ENCODE results near the gene FSTL4.

FSTL4 gene

GRCh38 chr5:133205204-133205603, 407.1 kb downstream of the FSTL4 start:
- FAIRE-seq (no peak), DNase-seq (ENCODE audit: insufficient read length, low spot score) (no peak)
- TF ChIP-seq, protein P1, sequence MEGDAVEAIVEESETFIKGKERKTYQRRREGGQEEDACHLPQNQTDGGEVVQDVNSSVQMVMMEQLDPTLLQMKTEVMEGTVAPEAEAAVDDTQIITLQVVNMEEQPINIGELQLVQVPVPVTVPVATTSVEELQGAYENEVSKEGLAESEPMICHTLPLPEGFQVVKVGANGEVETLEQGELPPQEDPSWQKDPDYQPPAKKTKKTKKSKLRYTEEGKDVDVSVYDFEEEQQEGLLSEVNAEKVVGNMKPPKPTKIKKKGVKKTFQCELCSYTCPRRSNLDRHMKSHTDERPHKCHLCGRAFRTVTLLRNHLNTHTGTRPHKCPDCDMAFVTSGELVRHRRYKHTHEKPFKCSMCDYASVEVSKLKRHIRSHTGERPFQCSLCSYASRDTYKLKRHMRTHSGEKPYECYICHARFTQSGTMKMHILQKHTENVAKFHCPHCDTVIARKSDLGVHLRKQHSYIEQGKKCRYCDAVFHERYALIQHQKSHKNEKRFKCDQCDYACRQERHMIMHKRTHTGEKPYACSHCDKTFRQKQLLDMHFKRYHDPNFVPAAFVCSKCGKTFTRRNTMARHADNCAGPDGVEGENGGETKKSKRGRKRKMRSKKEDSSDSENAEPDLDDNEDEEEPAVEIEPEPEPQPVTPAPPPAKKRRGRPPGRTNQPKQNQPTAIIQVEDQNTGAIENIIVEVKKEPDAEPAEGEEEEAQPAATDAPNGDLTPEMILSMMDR (IDR thresholded peaks at IDR 0.05; ENCODE audit: insufficient read depth, missing control alignments): no peak

- TF ChIP-seq, protein P1 (IDR thresholded peaks at IDR 0.05; ENCODE audit: insufficient read depth, missing control alignments): no peak
- FAIRE-seq (no peak), DNase-seq (ENCODE audit: insufficient read length, low spot score) (no peak)
Observed at GRCh38 chr5:133203317-133204305, 408.7 kb downstream of the FSTL4 start.

DNA sequence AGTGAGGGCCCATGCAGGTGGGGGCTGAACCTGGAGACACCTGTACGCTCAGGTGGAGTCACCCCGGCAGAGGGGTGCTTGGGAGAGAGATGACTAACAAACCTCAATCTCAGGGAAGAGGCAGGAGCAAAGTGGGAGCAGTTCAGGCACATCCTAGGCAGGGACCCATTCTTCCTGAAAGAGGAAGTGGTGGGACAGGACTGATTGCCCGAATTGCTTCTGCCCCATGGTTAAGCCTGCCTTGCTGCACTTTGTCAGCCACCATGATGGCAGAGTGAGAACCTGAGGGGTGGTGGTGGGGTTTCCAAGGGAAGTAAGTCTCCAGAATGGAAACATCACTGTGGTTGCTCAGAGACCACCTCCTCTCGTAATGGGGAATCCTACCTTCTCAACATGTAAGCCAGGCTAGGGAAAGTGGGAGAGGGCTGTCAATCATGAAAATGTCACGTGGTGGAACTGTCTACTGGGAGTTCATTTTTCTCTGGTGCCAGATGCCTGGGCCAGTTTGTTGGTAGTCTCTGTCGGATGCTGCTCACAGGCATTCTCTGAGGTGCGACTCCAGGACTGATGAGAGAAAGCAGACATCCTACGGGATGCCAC, 410.2 kb downstream of the FSTL4 start:
- no peak for FAIRE-seq
- TF ChIP-seq, protein P1 (IDR thresholded peaks at IDR 0.05; ENCODE audit: insufficient read depth, missing control alignments): no peak
- DNase-seq (ENCODE audit: insufficient read length, low spot score): no peak

- DNase-seq (ENCODE audit: insufficient read length, low spot score) (no peak), FAIRE-seq (no peak)
- TF ChIP-seq, protein P1 (IDR thresholded peaks at IDR 0.05; ENCODE audit: insufficient read depth, missing control alignments): no peak
Observed at GRCh38 chr5:133201310-133201709, 411.0 kb downstream of the FSTL4 start.

- FAIRE-seq (no peak), DNase-seq (ENCODE audit: insufficient read length, low spot score) (no peak)
- TF ChIP-seq, protein P1 (IDR thresholded peaks at IDR 0.05; ENCODE audit: insufficient read depth, missing control alignments): no peak
Observed at GRCh38 chr5:133200256-133200655, 412.1 kb downstream of the FSTL4 start.

- DNase-seq (ENCODE audit: insufficient read length, low spot score) (no peak), FAIRE-seq (no peak)
- TF ChIP-seq, protein P1 (IDR thresholded peaks at IDR 0.05; ENCODE audit: insufficient read depth, missing control alignments): no peak
Observed at GRCh38 chr5:133199417-133200178, 412.7 kb downstream of the FSTL4 start.

All from D721Med (cell line).